Trophoblast cell (in vitro differentiated cells and primary cell): Measurements from ENCODE around the gene ARHGAP10.

Source experiments
- DNase-seq, 2 donors: peaks; one replicate each; pipeline ENCODE4 v3.0.0-alpha.2; 2016
- H2AFZ ChIP-seq: 2 replicates; pipeline ENCODE4 v1.6.1; 2013; ENCODE audit warnings: low read length, moderate library complexity, mild to moderate bottlenecking; ENCODE audit not compliant: insufficient read depth, poor library complexity
- H2AK5ac ChIP-seq: 2 replicates; pipeline ENCODE4 v1.6.1; 2013; ENCODE audit warnings: mild to moderate bottlenecking, low read length
- H2BK120ac ChIP-seq: 2 replicates; pipeline ENCODE4 v1.6.1; 2013; ENCODE audit warnings: low read length, mild to moderate bottlenecking, moderate library complexity; ENCODE audit not compliant: insufficient read depth, poor library complexity
- H2BK12ac ChIP-seq: 2 replicates; pipeline ENCODE4 v1.6.1; 2013; ENCODE audit warnings: mild to moderate bottlenecking, low read length, moderate library complexity
- H2BK5ac ChIP-seq: 2 replicates; pipeline ENCODE4 v1.6.1; 2013; ENCODE audit warnings: low read length, low read depth, moderate library complexity, mild to moderate bottlenecking; ENCODE audit not compliant: poor library complexity
- H3K14ac ChIP-seq: 2 replicates; pipeline ENCODE4 v1.6.1; 2013; ENCODE audit warnings: mild to moderate bottlenecking, low read length
- H3K18ac ChIP-seq: 2 replicates; pipeline ENCODE4 v1.6.1; 2013; ENCODE audit warnings: mild to moderate bottlenecking, low read length
- H3K23ac ChIP-seq: 2 replicates; pipeline ENCODE4 v1.6.1; 2013; ENCODE audit warnings: low read length
- H3K27ac ChIP-seq: 2 replicates; pipeline ENCODE4 v1.5.1; 2013; ENCODE audit warnings: low read depth, mild to moderate bottlenecking, inconsistent platforms, low read length, moderate library complexity
- H3K27me3 ChIP-seq: 2 replicates; pipeline ENCODE4 v1.6.1; 2013; ENCODE audit warnings: inconsistent platforms, mild to moderate bottlenecking, low read length, moderate library complexity; ENCODE audit not compliant: insufficient read depth
- H3K36me3 ChIP-seq, 2 experiments: 1 replicate in 1 of 2; 2 replicates in 1 of 2; pipeline ENCODE4 v1.6.1; 2013; ENCODE audit warnings: low read length in 2 of 2, mild to moderate bottlenecking in 2 of 2, moderate library complexity in 1 of 2; ENCODE audit not compliant: insufficient read depth in 2 of 2, control insufficient read depth in 1 of 2
- H3K4ac ChIP-seq: 2 replicates; pipeline ENCODE4 v1.6.1; 2013; ENCODE audit warnings: low read depth, mild to moderate bottlenecking, low read length, moderate library complexity
- H3K4me1 ChIP-seq, 2 experiments: 1 replicate in 1 of 2; 2 replicates in 1 of 2; pipeline ENCODE4 v1.6.1; 2013; ENCODE audit warnings: low read length in 2 of 2, mild to moderate bottlenecking in 2 of 2, moderate library complexity in 1 of 2; ENCODE audit not compliant: insufficient read depth in 2 of 2, control insufficient read depth in 1 of 2
- H3K4me2 ChIP-seq: 2 replicates; pipeline ENCODE4 v1.6.1; 2013; ENCODE audit warnings: inconsistent platforms, mild to moderate bottlenecking, low read length, moderate library complexity
- H3K4me3 ChIP-seq: 2 replicates; pipeline ENCODE4 v1.5.1; 2013; ENCODE audit warnings: mild to moderate bottlenecking, low read depth, low read length, inconsistent platforms
- H3K79me1 ChIP-seq: one replicate; pipeline ENCODE4 v1.6.1; 2013; ENCODE audit warnings: low read length
- H3K79me2 ChIP-seq: 2 replicates; pipeline ENCODE4 v1.6.1; 2013; ENCODE audit warnings: low read length, mild to moderate bottlenecking; ENCODE audit not compliant: control insufficient read depth, insufficient read depth, poor library complexity
- H3K9ac ChIP-seq: 2 replicates; pipeline ENCODE4 v1.6.1; 2013; ENCODE audit warnings: mild to moderate bottlenecking, low read length
- H3K9me3 ChIP-seq: 2 replicates; pipeline ENCODE4 v1.6.1; 2013; ENCODE audit warnings: low read depth, mild to moderate bottlenecking, control low read depth, inconsistent platforms, low read length; ENCODE audit not compliant: insufficient read depth
- H4K12ac ChIP-seq: 2 replicates; pipeline ENCODE4 v1.6.1; 2013; ENCODE audit warnings: low read depth, mild to moderate bottlenecking, low read length, moderate library complexity
- H4K8ac ChIP-seq: 2 replicates; pipeline ENCODE4 v1.6.1; 2013; ENCODE audit warnings: low read depth, mild to moderate bottlenecking, low read length, moderate library complexity
- H4K91ac ChIP-seq: one replicate; pipeline ENCODE4 v1.6.1; 2013; ENCODE audit warnings: low read depth, mild to moderate bottlenecking, low read length, moderate library complexity
- WGBS: extraction: QIAGEN DNeasy Blood & Tissue Kit; methylation state at CpG from one replicate; pipeline ENCODE4 v1.1.7; 2013; ENCODE audit warnings: missing lambda C conversion rate; ENCODE audit not compliant: insufficient read length, insufficient coverage; ENCODE audit errors: extremely low coverage; 5-methylcytosine and 5-hydroxymethylcytosine counted together

ARHGAP10 gene

GRCh38 chr4:147717878-147718277 is 14.0 kb upstream of the ARHGAP10 start:
- H3K9ac ChIP-seq = no peak overlapping the region
- no peak overlapping the region for H3K23ac ChIP-seq
- no peak overlapping the region for H4K91ac ChIP-seq
- no peak overlapping the region for H3K4me2 ChIP-seq
- H3K27me3 ChIP-seq = no peaks in the 10 kb centered on the region
- H2AFZ ChIP-seq = no peak overlapping the region
- H3K4ac ChIP-seq = no peak overlapping the region
- H3K79me1 ChIP-seq = no peaks in the 10 kb centered on the region
- H3K18ac ChIP-seq = no peak overlapping the region
- no peak overlapping the region for H3K27ac ChIP-seq
- H3K9me3 ChIP-seq = no peaks in the 10 kb centered on the region
- H4K12ac ChIP-seq = no peak overlapping the region
- no peaks in the 10 kb centered on the region for H3K4me1 ChIP-seq
- H2BK5ac ChIP-seq = no peak overlapping the region
- WGBS = no CpG with 5 or more reads among the region's 1 CpG
- H2BK12ac ChIP-seq = no peak overlapping the region
- H3K14ac ChIP-seq = no peak overlapping the region
- H2BK120ac ChIP-seq = no peak overlapping the region
- H3K79me2 ChIP-seq = no peaks in the 10 kb centered on the region
- H3K4me3 ChIP-seq = no peak overlapping the region
- no peak for DNase-seq
- H4K8ac ChIP-seq = no peak overlapping the region
- no peak overlapping the region for H2AK5ac ChIP-seq
- no peaks in the 10 kb centered on the region for H3K36me3 ChIP-seq

GRCh38 chr4:147723326-147723725 is 8.6 kb upstream of the ARHGAP10 start:
- Histone ChIP-seq H3K79me1 (no peaks in the 10 kb centered on the region), H3K4ac (no peak overlapping the region), H3K27me3 (no peaks in the 10 kb centered on the region), H3K18ac (no peak overlapping the region), H2BK5ac (no peak overlapping the region), H4K8ac (no peak overlapping the region), H3K23ac (no peak overlapping the region), H4K12ac (no peak overlapping the region), H3K9ac (no peak overlapping the region), H3K4me2 (no peak overlapping the region), H4K91ac (no peak overlapping the region), H3K79me2 (no peaks in the 10 kb centered on the region), H2AK5ac (no peak overlapping the region), H3K27ac (no peak overlapping the region), H2BK12ac (no peak overlapping the region), H3K4me1 (no peaks in the 10 kb centered on the region), H3K14ac (no peak overlapping the region), H2BK120ac (no peak overlapping the region), H3K9me3 (no peaks in the 10 kb centered on the region), H3K4me3 (no peak overlapping the region), H3K36me3 (no peaks in the 10 kb centered on the region), H2AFZ (no peak overlapping the region)
- no CpG with 5 or more reads among the region's 5 CpGs for WGBS
- DNase-seq = peak; percentile 19 to 61

- H4K12ac ChIP-seq = no peak overlapping the region
- H4K91ac ChIP-seq = no peak overlapping the region
- H3K4me2 ChIP-seq = no peak overlapping the region
- no peak overlapping the region for H3K14ac ChIP-seq
- no peak overlapping the region for H3K9ac ChIP-seq
- no peak overlapping the region for H2BK5ac ChIP-seq
- no peaks in the 10 kb centered on the region for H3K4me1 ChIP-seq
- H4K8ac ChIP-seq = no peak overlapping the region
- no peak overlapping the region for H3K4ac ChIP-seq
- H3K9me3 ChIP-seq = no peaks in the 10 kb centered on the region
- H2BK12ac ChIP-seq = no peak overlapping the region
- no peak overlapping the region for H3K4me3 ChIP-seq
- no peak overlapping the region for H2BK120ac ChIP-seq
- H2AK5ac ChIP-seq = no peak overlapping the region
- no CpG with 5 or more reads among the region's 13 CpGs for WGBS
- H3K79me2 ChIP-seq = no peaks in the 10 kb centered on the region
- H3K79me1 ChIP-seq = no peaks in the 10 kb centered on the region
- no peak overlapping the region for H3K27ac ChIP-seq
- no peak overlapping the region for H3K18ac ChIP-seq
- H2AFZ ChIP-seq = no peak overlapping the region
- H3K23ac ChIP-seq = no peak overlapping the region
- DNase-seq = no peak
- H3K27me3 ChIP-seq = no peaks in the 10 kb centered on the region
- H3K36me3 ChIP-seq = no peaks in the 10 kb centered on the region
These were observed 7.3 kb upstream of the ARHGAP10 start for GRCh38 chr4:147724468-147725201.

GRCh38 chr4:147725673-147726072 is 6.2 kb upstream of the ARHGAP10 start:
- H3K4me1 ChIP-seq = no peaks in the 10 kb centered on the region
- no peaks in the 10 kb centered on the region for H3K9me3 ChIP-seq
- no peak overlapping the region for H3K27ac ChIP-seq
- no peak overlapping the region for H4K12ac ChIP-seq
- no peaks in the 10 kb centered on the region for H3K27me3 ChIP-seq
- WGBS = no CpG with 5 or more reads among the region's 4 CpGs
- H3K4me2 ChIP-seq = no peak overlapping the region
- peak; percentile 33 to 41 for DNase-seq
- no peaks in the 10 kb centered on the region for H3K79me2 ChIP-seq
- no peak overlapping the region for H3K23ac ChIP-seq
- H2AK5ac ChIP-seq = no peak overlapping the region
- H3K4ac ChIP-seq = no peak overlapping the region
- no peak overlapping the region for H3K9ac ChIP-seq
- H4K91ac ChIP-seq = no peak overlapping the region
- H3K18ac ChIP-seq = no peak overlapping the region
- no peak overlapping the region for H3K4me3 ChIP-seq
- H3K36me3 ChIP-seq = no peaks in the 10 kb centered on the region
- H2AFZ ChIP-seq = no peak overlapping the region
- no peak overlapping the region for H2BK5ac ChIP-seq
- no peaks in the 10 kb centered on the region for H3K79me1 ChIP-seq
- H2BK12ac ChIP-seq = no peak overlapping the region
- no peak overlapping the region for H2BK120ac ChIP-seq
- no peak overlapping the region for H4K8ac ChIP-seq
- no peak overlapping the region for H3K14ac ChIP-seq
